Measurements from ENCODE around the gene TNK1. TPM values are rescaled to one million over a fixed set of nuclear protein-coding genes. Genes with fewer than 3 reads are reported as not detected.

The TNK1 gene
- total and polyA plus RNA-seq, 9 of the 15 experiments (the other 6 are each of a cell fraction or from before 2014, with no cell fraction given) = 0.28 to 5.2 (median 2.1) TPM

DNA sequence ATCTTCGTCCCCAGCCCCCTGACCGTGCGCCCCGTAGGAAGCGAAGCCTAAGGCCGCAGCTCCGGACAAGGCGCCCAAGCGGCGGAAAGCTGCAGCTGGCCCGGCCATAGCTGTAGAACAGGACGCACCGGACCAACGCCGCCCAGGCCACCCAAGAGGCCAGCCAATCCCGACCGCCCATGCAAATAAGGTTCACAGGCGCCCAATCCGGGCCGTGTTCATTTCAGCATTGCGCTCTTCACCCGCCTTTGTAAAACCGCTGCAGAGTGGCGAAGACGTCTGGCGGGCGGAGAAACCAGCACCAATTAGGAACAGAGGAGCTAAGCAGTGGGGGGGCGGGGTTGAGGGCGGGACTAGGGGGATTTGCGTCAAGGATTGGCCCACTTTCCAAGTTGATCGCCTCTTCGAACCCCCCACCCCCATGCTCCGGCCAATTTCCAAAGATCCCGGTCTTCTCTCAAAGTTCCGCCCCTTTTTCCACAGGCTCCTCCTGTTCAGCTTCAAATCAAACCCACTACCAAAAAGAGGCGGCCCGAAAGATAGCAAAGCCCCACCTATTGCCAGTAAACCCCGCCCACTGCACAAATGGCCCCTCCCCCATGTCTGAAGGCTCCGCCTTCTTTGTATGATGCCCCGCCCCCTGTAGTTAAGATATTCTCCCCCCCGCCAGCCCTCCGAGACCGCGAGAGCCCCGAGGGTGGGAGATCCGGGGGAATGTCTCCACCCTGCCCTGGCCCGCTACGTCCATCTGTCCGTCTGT is 23.3 kb downstream of the TNK1 start, which contains the start of gene TMEM256 (continued):
- TF ChIP-seq, protein P1, sequence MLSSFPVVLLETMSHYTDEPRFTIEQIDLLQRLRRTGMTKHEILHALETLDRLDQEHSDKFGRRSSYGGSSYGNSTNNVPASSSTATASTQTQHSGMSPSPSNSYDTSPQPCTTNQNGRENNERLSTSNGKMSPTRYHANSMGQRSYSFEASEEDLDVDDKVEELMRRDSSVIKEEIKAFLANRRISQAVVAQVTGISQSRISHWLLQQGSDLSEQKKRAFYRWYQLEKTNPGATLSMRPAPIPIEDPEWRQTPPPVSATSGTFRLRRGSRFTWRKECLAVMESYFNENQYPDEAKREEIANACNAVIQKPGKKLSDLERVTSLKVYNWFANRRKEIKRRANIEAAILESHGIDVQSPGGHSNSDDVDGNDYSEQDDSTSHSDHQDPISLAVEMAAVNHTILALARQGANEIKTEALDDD (IDR thresholded peaks at IDR 0.05) = no peak
- TF ChIP-seq DPF2 (IDR thresholded peaks at IDR 0.05) (no peak), ZNF830 (CRISPR knock-in tag; IDR thresholded peaks at IDR 0.05) (no peak), CBX2 (IDR thresholded peaks at IDR 0.05; ENCODE audit: insufficient read depth, low read length, poor library complexity, severe bottlenecking) (no peak), TCFL5 (CRISPR knock-in tag; conservative IDR thresholded peaks at IDR 0.05) (no peak), STAT5A (IDR thresholded peaks at IDR 0.05; ENCODE audit: borderline replicate concordance, low read length) (no peak), JUND (IDR thresholded peaks at IDR 0.05; ENCODE audit: borderline replicate concordance, low read depth, low read length) (peak; percentile 10; the same call in 1 of the 2 replicates), JUND (tag; IDR thresholded peaks at IDR 0.05; ENCODE audit: borderline replicate concordance, low read depth, low read length) (no peak), RBM34 (IDR thresholded peaks at IDR 0.05; ENCODE audit: borderline replicate concordance, insufficient read depth, low read length) (no peak), BCOR (IDR thresholded peaks at IDR 0.05) (no peak), ZNF717 (CRISPR knock-in tag; IDR thresholded peaks at IDR 0.05) (no peak), ZNF184 (CRISPR knock-in tag; IDR thresholded peaks at IDR 0.05) (no peak), ZNF224 (CRISPR knock-in tag; IDR thresholded peaks at IDR 0.05) (no peak), SP2 (IDR thresholded peaks at IDR 0.05; ENCODE audit: extremely low read depth, low read depth, low read length, poor library complexity, severe bottlenecking) (peak; percentile 53), SIN3B (IDR thresholded peaks at IDR 0.05; ENCODE audit: low read depth) (peak; percentile 87), ZNF785 (CRISPR knock-in tag; IDR thresholded peaks at IDR 0.05) (no peak), TCF7L2 (IDR thresholded peaks at IDR 0.05; ENCODE audit: low read depth, low read length) (peak; percentile 43; the same call in 1 of the 2 replicates), STAG1 (CRISPR knock-in tag; IDR thresholded peaks at IDR 0.05; ENCODE audit: borderline replicate concordance) (no peak)
- TF ChIP-seq, protein P2, sequence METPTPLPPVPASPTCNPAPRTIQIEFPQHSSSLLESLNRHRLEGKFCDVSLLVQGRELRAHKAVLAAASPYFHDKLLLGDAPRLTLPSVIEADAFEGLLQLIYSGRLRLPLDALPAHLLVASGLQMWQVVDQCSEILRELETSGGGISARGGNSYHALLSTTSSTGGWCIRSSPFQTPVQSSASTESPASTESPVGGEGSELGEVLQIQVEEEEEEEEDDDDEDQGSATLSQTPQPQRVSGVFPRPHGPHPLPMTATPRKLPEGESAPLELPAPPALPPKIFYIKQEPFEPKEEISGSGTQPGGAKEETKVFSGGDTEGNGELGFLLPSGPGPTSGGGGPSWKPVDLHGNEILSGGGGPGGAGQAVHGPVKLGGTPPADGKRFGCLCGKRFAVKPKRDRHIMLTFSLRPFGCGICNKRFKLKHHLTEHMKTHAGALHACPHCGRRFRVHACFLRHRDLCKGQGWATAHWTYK (CRISPR knock-in tag; IDR thresholded peaks at IDR 0.05) = no peak
- TF ChIP-seq, protein P3, sequence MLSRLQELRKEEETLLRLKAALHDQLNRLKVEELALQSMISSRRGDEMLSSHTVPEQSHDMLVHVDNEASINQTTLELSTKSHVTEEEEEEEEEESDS (CRISPR knock-in tag; IDR thresholded peaks at IDR 0.05) = no peak
- TF ChIP-seq, protein P4, sequence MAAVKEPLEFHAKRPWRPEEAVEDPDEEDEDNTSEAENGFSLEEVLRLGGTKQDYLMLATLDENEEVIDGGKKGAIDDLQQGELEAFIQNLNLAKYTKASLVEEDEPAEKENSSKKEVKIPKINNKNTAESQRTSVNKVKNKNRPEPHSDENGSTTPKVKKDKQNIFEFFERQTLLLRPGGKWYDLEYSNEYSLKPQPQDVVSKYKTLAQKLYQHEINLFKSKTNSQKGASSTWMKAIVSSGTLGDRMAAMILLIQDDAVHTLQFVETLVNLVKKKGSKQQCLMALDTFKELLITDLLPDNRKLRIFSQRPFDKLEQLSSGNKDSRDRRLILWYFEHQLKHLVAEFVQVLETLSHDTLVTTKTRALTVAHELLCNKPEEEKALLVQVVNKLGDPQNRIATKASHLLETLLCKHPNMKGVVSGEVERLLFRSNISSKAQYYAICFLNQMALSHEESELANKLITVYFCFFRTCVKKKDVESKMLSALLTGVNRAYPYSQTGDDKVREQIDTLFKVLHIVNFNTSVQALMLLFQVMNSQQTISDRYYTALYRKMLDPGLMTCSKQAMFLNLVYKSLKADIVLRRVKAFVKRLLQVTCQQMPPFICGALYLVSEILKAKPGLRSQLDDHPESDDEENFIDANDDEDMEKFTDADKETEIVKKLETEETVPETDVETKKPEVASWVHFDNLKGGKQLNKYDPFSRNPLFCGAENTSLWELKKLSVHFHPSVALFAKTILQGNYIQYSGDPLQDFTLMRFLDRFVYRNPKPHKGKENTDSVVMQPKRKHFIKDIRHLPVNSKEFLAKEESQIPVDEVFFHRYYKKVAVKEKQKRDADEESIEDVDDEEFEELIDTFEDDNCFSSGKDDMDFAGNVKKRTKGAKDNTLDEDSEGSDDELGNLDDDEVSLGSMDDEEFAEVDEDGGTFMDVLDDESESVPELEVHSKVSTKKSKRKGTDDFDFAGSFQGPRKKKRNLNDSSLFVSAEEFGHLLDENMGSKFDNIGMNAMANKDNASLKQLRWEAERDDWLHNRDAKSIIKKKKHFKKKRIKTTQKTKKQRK (IDR thresholded peaks at IDR 0.05; ENCODE audit: borderline replicate concordance, low read depth, low read length) = no peak
- TF ChIP-seq, protein P5, sequence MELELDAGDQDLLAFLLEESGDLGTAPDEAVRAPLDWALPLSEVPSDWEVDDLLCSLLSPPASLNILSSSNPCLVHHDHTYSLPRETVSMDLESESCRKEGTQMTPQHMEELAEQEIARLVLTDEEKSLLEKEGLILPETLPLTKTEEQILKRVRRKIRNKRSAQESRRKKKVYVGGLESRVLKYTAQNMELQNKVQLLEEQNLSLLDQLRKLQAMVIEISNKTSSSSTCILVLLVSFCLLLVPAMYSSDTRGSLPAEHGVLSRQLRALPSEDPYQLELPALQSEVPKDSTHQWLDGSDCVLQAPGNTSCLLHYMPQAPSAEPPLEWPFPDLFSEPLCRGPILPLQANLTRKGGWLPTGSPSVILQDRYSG (tag; conservative IDR thresholded peaks at IDR 0.05; ENCODE audit: low read depth) = no peak
